HG02973 (cell line): Measurements from ENCODE around the gene DOCK11.
A peak's percentile ranks its signal among the peaks of the same experiment; 100 is the strongest.
"Not testable (repeated sequence)": the region's sequence is repeated elsewhere in the genome, so short reads cannot be mapped to it uniquely, and the experiment has no call there.

Source experiments
- ATAC-seq: cut with Tn5 transposase; IDR thresholded peaks from one replicate; pipeline ENCODE4 v1.9.1; 2021; ENCODE audit warnings: moderate library complexity; ENCODE audit not compliant: unreplicated experiment

Gene DOCK11

GRCh38 chrX:118495061-118495921 is at the start of gene DOCK11:
Gene DOCK11 (plus strand): TSS chrX:118495815. CDS start chrX:118495972, 157 bp downstream.
- peak; percentile 61 for ATAC-seq

GRCh38 chrX:118448273-118448783 is 47.3 kb upstream of the DOCK11 start:
- ATAC-seq = no peak

GRCh38 chrX:118455013-118455412 is 40.6 kb upstream of the DOCK11 start:
- ATAC-seq = no peak

GRCh38 chrX:118459494-118459893 is 36.1 kb upstream of the DOCK11 start:
- no peak for ATAC-seq

GRCh38 chrX:118464501-118464900 is 31.1 kb upstream of the DOCK11 start:
- ATAC-seq = no peak

- ATAC-seq = no peak
Measured at GRCh38 chrX:118468122-118468521, 27.5 kb upstream of the DOCK11 start.

- not testable (repeated sequence) for ATAC-seq
Measured at GRCh38 chrX:118470721-118471347, 24.8 kb upstream of the DOCK11 start.

GRCh38 chrX:118474586-118474985 is 21.0 kb upstream of the DOCK11 start:
- ATAC-seq = no peak

- no peak for ATAC-seq
Measured at GRCh38 chrX:118475903-118476302, 19.7 kb upstream of the DOCK11 start.

- ATAC-seq = no peak
Measured at GRCh38 chrX:118480172-118480571, 15.4 kb upstream of the DOCK11 start.

- not testable (repeated sequence) for ATAC-seq
Measured at GRCh38 chrX:118482384-118482783, 13.2 kb upstream of the DOCK11 start.

- no peak for ATAC-seq
Measured at GRCh38 chrX:118484216-118484903, 11.3 kb upstream of the DOCK11 start.

GRCh38 chrX:118486693-118487092 is 8.9 kb upstream of the DOCK11 start:
- ATAC-seq = not testable (repeated sequence)

GRCh38 chrX:118493016-118493415 is 2.6 kb upstream of the DOCK11 start:
- ATAC-seq = no peak

- no peak for ATAC-seq
Measured at GRCh38 chrX:118493653-118494297, 1.8 kb upstream of the DOCK11 start.

GRCh38 chrX:118495958-118496762 is 545 bp downstream of the DOCK11 start:
- peak; percentile 52 for ATAC-seq

GRCh38 chrX:118496763-118497079 is 1.1 kb downstream of the DOCK11 start:
- no peak for ATAC-seq

- ATAC-seq = no peak
Measured at GRCh38 chrX:118497180-118497818, 1.7 kb downstream of the DOCK11 start.

- ATAC-seq = no peak
Measured at GRCh38 chrX:118498351-118498750, 2.7 kb downstream of the DOCK11 start.

- ATAC-seq = no peak
Measured at GRCh38 chrX:118498755-118499154, 3.1 kb downstream of the DOCK11 start.
